GM04504 (cell line): ENCODE data around the gene SAFB.
"Not testable (repeated sequence)": the region's sequence is repeated elsewhere in the genome, so short reads cannot be mapped to it uniquely, and the experiment has no call there.

Experiments used
- DNase-seq: peaks from one replicate; pipeline ENCODE4 v3.0.0-alpha.2; 2012; ENCODE audit warnings: low read depth

The SAFB gene

DNA sequence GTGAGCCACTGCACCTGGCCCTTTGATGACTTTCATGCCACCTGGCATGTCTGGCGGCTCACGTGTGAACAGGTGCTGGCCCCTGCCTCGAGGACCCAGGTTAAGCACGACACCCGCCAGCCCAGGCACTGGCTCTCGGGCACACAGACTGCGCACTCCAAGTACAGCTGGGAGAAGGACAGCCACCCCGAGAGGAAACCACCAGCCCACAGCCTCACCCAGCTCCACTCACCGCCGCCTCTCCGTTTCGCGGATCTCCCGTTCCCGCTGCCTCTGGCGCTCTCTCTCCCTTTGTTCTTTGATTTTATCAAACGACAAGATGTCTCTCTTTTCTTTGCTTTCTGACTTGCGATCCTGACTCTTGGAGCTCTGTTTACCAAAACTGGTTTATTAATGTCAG, 27.8 kb upstream of the SAFB start:
- DNase-seq = no peak

DNA sequence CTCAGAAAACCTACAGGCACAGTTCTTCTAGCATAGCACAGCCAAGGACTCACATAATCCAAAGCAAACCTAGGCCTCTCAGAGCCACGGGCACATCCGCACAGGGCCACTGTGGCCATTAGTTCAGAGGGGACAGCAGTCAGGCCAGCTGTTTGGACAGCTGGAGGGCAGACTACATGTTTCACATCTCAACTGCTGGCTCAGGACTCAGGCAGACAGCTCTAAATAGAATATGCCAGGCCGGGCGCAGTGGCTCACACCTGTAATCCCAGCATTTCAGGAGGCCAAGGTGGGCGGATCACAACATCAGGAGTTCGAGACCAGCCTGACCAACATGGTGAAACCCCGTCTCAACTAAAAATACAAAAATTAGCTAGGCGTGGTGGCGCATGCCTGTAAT, 27.1 kb upstream of the SAFB start:
- no peak for DNase-seq

DNA sequence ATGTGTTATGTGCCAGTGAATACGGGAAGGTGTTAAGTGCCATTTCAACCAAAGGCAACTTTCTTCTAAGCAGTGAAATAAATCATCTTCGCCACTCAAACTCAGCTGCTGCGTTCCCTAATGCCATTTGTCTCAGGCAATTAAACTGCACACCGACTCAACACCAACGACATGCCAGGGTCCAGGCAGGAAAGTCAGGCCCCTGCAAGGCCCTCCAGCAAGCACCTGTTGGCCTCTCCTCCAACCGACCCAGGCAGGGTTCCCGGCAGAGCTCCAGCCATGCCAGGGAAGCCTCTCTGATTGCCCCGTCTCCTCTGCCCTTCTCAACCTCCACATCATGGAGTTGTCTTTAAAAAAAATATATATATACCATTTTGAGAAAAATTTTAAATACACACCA, 22.1 kb upstream of the SAFB start:
- no peak for DNase-seq

DNA sequence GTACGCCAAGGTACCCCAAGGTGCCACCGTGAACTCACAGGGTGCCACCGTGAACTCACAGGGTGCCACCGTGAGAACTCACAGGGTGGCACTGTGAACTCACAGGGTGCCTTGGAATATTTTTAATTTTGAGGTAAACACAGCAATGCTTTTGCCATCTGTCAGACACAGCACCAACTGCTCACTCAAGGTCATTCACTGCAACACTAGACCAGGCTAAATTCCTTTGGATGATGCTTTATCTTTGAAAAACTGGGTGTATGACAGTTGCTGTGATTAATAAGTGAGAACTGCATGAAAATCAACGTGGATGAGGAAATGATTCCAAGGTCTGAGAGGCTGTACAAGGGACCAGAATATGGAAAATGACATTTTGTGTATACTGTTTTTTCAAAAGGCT, 19.3 kb upstream of the SAFB start:
- no peak for DNase-seq

DNA sequence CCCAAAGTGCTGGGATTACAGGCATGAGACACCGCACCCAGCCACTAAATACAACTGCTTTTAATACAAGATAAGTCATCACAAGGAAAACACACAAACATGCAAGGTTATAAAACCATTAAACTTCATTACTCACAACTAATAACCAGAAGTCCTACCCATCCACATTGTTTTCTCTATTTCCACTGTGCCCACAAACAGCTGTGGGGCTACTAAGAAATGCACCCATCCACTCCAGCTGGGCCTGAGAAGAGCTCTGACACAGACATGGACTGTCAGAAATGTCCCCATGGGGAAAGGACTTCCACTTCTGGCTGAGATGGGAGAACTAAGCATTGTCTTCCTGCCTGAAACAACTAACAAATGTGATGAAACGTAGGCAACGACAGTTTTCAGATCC, 17.5 kb upstream of the SAFB start:
- DNase-seq = no peak

DNA sequence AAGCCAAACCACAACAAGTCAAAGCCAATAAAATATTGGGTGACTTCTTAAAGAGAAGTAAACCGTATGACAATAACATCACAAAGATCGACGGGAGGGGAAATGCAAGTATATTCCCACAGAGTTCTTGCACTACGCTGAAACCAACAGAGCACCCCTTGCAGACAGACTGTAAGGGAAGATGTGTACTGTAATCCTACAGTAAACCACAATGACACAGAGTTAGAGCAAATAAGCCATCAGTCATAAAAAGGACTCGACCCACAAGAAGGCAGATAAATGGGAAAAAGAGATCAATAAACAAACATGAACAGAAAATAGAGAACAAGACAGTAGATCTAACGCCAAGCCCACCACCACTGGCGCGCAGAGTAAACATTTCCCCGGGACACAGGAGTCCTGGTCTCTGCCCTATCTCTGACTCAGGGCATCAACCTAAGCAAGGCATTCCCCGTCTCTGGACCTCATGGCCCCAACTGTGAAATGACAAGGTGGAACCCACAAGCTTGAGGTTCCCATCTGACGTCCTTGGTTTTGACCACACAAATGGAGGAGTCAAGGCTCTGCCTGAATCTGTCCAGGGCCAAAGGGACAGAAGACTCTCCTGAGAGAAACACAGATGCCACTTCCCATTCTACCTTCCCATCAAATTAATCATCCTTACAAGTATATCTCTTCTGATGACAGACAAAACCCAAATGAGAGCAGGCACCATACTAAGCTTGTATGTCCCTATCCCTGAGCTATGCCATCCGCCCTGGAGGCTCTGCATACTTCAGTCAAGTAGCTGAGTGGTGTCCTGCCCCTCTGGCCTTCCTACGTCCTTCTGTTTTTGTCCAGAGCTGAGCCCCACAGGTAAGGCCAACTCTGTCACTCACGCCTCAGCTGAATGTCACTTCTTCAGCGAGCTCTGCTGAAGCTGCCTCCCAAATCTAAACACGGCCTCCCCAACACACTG, 15.3 kb upstream of the SAFB start:
- no peak for DNase-seq

DNA sequence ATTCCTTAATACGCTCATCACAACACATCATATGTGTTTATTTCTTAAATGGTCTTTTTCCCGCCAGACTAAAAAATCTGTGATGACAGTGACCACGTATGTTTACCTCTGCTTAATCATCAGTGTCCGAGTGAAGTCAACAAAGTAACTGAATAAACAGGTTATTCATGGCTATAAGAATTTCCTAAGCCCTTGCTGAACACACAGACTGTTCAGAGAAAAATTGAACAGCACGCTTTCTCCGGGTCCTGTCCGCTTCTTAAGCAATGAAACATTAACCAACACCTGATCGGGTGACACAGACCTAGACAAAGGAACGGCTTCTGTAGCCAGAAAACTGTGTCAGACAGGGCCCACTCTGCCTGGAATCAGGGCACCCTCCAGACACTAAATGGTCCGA, 14.6 kb upstream of the SAFB start:
- no peak for DNase-seq

DNA sequence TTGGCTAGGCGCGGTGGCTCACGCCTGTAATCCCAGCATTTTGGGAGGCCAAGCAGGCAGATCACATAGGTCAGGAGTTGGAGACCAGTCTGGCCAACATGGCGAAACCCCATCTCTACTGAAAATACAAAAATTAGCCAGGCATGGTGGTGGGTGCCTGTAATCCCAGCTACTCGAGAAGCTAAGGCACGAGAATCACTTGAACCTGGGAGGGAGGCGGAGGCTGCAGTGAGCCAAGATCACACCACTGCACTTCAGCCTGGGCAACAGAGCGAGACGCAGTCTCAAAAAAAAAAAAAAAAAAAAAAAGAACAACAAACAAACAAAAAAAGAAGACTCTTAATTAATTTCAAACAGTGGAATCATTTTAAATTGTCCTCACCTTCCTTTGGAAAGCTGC, 14.1 kb upstream of the SAFB start:
- not testable (repeated sequence) for DNase-seq

DNA sequence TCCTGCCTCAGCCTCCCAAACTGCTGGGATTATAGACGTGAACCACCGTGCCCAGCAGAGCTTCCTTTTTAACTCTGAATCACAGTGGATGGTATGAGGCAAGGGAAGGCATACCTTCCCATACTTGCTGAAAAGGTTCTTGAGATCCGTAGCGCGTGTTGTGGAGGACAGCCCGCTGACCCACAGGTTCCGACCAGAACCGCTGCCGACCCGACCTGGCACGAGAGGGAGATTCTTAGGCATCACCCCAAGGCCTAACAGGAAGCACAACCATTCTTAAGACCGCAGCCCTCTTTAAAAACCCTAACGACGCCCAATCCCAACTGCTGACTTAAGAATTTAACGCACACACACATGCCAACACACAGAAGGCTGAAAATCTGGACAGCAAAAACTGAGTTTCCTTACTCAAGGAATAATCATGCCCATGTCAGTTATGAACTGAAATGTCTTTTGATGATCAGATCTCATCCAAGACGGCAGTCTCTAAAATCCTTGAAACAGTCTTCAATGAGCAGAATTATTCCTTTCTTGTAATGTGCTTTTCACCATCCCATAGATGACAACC, 12.9 kb upstream of the SAFB start:
- DNase-seq = no peak

DNA sequence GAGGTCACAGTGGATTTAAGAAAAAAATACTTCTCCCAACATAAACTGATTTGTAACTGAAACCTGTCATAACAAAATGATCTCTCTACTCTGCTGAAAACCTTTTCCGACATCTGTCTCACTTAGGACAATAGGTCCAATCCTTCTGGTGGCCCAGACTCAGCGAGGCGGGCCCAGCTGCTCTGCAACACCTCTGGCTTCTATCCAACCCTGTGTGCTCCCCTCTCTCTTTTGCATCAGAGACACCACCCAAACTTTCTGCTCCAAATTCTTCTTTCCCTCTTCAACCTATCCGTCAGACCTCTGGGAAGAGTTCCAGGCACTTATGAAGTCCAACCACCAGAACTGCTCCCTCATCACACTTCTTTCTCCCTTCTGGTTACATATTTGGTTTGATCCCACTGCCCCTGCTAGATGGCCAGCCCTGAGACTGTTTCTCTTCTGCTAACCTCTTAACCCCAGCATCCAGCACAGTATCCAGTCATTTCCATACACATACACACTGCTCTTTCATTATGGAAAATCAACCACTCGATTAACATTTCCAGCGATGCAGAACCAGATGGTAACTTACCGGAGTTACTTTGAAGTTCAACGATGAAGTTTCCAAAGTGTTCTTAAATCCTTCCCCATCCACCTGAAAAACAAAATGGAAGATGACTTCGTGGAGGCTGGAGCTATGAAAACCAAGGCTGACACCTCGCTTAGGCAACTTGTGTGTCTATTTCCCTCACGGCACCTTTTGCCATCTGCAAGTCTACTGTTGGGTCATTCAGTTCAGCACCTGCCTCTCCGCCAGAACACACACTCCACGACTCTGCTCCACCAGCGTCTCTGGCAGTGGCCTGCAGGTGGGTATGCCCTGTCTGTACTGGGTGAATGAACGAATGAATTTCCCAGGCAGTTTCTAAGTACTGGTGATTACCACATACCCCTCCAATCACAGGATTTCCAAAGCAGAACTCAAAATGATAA, 9.7 kb upstream of the SAFB start:
- DNase-seq = no peak

DNA sequence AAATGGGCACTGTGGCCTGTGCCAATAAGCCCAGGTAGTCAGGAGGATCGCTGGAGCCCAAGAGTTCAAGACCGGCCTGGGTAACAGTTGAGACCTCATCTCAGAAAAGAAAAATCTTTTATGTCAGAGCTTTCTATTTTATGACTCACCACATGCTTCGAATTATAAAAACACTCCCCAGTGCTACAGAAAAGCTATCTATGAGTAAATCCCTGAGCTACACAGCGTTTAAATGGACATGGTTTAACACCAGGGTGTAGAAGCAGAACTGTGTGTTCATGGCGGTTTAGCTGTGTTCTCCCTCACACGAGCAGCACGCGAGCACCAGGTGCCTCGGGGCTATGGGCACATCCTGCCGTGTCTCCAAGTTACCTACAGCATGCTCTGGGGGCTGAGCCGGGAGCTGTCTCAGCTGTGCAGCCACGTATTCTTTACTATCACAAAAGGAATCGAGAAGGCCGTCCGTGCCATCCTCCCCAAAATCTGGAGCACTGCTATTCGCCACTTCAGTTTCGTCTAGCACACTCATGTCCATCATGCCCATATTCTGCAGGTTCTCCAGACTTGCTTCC, 7.0 kb upstream of the SAFB start:
- no peak for DNase-seq

DNA sequence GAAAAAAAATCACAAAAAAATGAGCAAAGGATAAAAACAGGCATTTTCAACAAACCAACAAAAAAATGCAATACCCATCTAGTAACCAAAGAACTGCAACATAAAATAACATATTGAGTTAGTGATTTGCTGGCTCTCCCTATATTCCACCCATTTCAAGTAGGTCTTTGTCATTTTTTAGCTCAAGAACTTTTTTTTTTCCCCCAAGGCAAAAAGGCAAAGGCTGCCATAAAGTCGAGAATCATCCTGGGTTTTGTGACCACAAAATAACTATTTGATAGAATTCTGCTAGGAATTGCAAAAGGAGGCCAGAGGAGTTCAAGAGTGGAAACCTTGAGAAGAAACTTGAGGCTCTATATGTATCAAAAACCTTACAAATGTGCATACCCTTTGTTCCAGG, 5.8 kb upstream of the SAFB start:
- no peak for DNase-seq

DNA sequence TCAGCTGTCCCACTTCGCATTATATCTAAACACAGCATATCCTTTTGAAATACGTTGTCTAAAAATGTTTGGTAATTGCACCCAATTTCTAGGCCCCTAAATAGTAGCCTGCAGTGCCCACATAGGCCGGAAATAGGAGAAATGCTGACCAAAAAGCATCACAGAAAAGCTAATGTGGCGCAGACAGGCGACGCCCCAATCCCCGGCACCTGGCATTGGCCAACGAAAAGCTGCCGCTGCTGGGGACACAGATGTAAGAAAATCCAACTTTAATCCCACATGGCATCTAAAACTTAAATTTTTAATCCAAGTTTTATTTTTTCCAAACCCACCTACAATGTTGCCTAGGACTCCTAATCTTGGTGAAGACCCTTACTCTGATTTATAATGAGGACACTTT, 4.3 kb upstream of the SAFB start:
- DNase-seq = no peak

DNA sequence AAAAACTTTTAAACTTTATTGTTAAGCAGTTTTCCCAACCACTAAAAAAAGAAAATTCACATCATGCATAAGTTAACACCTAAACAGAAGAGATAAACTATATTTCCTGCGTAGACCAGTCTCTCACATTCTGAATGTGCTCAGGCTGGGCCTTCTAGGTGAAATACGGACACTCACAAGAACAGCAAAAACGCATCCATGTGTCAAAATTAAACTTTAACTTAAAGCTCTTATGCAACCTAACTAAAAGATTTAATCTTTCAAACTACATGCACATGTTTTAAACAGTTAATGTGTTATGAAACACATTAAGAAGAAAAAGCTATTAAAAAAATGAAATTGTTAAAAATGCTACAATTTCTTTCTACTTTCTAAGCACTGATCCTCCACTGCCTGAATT, 2.9 kb upstream of the SAFB start:
- no peak for DNase-seq

DNA sequence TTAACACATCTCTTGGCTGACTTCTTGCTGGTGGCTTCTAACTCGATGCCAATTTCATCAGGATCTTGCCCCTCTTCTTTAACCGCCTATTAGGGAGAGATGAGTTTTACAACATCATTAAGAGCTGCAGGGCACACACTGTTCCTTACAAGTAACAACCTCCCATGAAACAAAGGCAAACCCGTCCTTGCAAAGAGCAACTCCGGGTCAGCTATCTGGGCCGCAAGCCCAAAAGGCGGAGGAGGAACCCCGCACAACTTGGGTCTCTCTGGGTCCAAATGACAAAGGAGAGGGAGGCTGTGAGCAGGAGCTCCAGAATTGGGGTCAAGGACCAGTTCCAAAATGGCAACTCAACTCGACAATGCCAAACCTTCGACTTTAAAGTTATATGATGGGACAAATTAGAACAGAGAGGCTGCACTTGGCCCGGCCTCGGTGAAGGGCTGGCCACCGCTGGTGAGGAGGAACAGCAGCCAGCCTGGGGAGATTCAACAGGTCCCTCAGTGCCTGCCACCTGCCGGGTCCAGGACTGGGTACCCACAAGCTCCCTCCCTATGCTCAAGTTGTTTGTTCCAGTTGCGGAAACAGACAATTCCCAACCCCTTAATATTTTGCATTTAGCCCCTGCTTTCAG, 1.5 kb upstream of the SAFB start:
- DNase-seq = no peak

DNA sequence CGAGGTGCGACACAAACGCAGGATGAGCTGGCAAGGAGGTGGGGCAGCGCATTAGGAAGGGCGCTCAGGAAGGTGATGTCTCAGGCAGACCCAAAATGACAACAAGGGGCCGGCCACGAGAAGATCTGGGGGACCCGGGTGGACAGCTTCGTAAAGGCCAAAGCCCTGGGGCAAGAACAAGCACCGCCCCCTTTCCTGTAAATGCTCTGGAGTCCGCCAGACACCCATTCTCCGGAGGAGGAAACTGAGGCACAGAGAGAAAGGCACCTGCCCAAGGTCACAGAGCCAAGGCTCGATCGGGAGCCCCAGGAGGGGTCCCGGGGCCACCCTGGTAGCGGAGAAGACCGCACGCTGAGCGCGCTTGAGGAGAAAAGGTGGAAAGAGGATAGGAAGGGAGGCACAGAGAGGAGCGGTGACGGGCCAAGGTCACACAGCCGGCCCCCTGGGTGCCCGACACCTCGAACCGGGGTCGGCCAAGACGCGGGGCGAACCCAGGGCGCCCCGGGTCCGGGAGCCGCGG, 878 bp upstream of the SAFB start:
- no peak for DNase-seq

DNA sequence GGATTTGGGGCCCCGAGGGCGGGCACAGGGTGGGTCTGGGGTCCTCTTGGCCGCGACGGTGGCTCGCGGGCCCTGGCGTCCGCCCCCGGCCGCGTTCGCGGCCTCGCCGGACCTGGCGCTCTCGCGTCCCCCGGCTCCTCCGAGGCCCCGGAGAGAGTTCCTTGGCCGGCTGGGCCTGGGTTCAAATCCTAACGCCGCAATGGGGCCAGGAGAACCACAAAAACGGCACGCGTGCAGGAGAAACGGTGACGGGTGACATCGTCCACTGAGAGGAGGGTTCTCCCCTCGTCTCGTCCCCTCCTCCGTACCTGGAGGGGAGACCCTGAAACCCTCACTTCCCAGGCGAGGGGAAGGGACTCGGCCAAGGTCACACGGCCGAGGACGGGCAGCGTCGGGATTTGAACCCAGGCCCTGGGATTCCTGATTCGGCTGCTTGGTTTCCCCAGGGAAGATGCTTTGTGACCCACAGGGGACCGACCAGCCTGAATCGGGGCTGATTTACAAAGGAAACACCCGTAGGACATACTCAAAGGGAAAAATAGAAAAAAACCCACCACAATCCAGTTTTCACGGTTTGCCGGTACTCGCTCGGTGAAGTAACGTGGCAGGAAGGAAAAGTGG, 624 bp downstream of the SAFB start:
- DNase-seq = no peak

DNA sequence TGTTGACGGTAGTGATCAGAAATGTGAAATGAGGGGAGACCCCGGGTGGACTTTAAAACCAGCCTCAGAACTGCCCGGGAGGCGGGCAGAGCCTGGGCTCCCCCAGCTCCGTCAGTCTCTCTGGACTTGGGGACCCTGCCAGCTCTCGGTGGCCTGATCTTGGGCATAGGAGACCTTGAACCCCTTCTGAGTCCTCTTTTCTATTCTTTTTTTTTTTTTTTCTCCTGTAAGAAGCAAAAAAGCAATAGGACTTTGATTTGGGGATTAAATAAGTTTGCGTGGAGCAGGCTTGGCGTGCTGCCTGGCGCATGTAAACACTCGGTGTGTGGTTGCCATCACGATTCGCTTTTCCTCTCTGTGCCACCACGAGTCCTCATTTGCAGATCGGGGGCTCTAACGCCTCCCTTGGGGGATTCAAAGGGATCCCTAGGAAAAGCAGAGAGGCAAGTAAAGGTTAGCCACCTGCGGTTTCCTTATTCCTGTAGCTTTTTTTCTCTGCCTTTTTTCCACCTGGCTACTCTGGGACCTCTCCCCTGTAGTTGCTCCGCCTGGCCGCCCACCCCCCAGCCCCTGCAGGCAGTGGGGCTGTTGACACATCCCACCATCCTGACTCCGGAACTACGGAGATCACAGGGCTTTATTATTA, 1.3 kb downstream of the SAFB start:
- DNase-seq = no peak

DNA sequence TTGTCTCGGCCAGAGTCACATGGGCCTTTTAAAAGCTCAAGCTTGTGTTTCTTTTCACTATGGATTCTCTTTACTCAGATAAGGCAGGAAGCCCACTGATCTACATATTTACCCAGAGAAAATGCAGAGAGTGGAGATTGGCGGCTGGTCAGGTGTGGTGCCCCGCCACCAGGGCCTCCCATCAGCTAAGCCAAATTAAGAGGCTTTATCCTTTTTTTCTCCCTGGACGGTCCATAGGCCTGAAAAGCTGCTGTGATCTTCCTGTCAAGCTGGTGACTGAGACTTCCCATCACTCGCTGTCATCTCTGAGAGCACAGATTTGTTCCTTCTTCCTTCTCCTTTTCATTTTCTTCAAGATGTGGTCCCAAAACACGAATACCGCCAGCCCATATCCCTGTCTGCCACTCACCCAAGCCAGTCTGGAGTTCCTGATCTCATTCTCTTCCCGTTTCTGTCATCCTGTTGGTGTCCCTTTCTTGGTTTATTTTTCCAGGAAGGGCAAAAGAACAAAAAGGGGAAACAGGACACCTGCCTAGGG, 1.9 kb downstream of the SAFB start:
- no peak for DNase-seq

DNA sequence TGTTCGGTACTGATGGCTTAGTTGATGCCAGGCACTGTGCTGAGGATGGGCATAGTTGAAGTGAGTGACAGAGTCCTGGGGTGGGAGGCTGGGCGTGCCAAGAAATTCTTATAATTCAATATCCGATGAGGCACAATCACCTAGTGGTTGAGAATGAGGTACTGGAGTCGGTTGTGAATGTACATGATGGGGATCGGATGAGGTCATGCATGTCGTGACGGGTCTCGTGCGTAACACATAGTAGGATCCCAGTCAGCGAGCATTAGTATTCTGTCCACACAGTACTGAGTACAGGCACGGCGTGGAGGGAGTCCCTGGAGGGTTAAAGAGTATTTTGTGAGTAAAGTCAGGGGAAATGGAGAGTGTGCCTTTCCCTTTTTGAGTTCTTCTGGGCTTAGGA, 2.8 kb downstream of the SAFB start:
- no peak for DNase-seq
